Suprapubic skin (tissue), 4 donors: Measurements from ENCODE around the gene GALNT18.

Experiments used
- POLR2A ChIP-seq, 2 donors: fragments of 450-650 bp; IDR thresholded peaks; one replicate each; pipeline ENCODE4 v1.6.1; 2017; ENCODE audit warnings: antibody characterized with exemption in 2 of 2, mild to moderate bottlenecking in 2 of 2, moderate library complexity in 2 of 2
- POLR2AphosphoS5 ChIP-seq, 3 donors: sonication (generic); formaldehyde crosslinking; IDR thresholded peaks; one replicate each; pipeline ENCODE4 v1.6.1; 2017; ENCODE audit warnings: antibody characterized with exemption in 3 of 3

- TF ChIP-seq POLR2AphosphoS5 (IDR thresholded peaks at IDR 0.05) (no peak), POLR2A (IDR thresholded peaks at IDR 0.05) (no peak)
These were observed 158.4 kb downstream of the GALNT18 start for GRCh38 chr11:11463405-11463804.
